ENCODE measurements around the gene HDAC11. TPM values are rescaled to one million over a fixed set of nuclear protein-coding genes. Genes with fewer than 3 reads are reported as not detected.

Gene HDAC11
- total RNA-seq, 1 donor from 2014 or later, result 18.2 TPM

GRCh38 chr3:13544951-13545651, 65.0 kb downstream of the HDAC11 start:
- no peaks in the 10 kb centered on the region for H3K36me3 ChIP-seq
- H3K9me3 ChIP-seq, result peaks cover 6% of the 10 kb centered on the region
- intact Hi-C loops (cut with DNase I), result no loop called here
- peaks cover 21% of the 10 kb centered on the region for H3K27me3 ChIP-seq (ENCODE audit: low read depth)
- ATAC-seq (no peak), DNase-seq (no peak)
- no peak overlapping the region for H3K4me3 ChIP-seq
- no peak overlapping the region for H3K27ac ChIP-seq
- H3K4me1 ChIP-seq, result peaks cover 10% of the 10 kb centered on the region
- TF ChIP-seq CTCF (IDR thresholded peaks at IDR 0.05), result no peak

GRCh38 chr3:13545952-13546454, 65.9 kb downstream of the HDAC11 start:
- Histone ChIP-seq H3K27ac (peak overlapping the region; percentile 56), H3K27me3 (ENCODE audit: low read depth) (peaks cover 21% of the 10 kb centered on the region), H3K4me3 (no peak overlapping the region), H3K9me3 (peaks cover 6% of the 10 kb centered on the region), H3K36me3 (no peaks in the 10 kb centered on the region), H3K4me1 (peaks cover 10% of the 10 kb centered on the region)
- intact Hi-C loops (cut with DNase I), result no loop called here
- ATAC-seq, result no peak
- no peak for DNase-seq
- TF ChIP-seq CTCF (IDR thresholded peaks at IDR 0.05), result no peak

- H3K27me3 ChIP-seq (ENCODE audit: low read depth), result peaks cover 25% of the 10 kb centered on the region
- peaks cover under 1% of the 10 kb centered on the region for H3K9me3 ChIP-seq
- H3K4me3 ChIP-seq, result no peak overlapping the region
- no peak for TF ChIP-seq CTCF (IDR thresholded peaks at IDR 0.05)
- no peaks in the 10 kb centered on the region for H3K36me3 ChIP-seq
- ATAC-seq (no peak), DNase-seq (no peak)
- H3K27ac ChIP-seq, result peak overlapping the region; percentile 56
- peaks cover 10% of the 10 kb centered on the region for H3K4me1 ChIP-seq
- intact Hi-C loops (cut with DNase I), result no loop called here
Observed at GRCh38 chr3:13546667-13547171, 66.6 kb downstream of the HDAC11 start.

- Histone ChIP-seq H3K27me3 (ENCODE audit: low read depth) (peaks cover 25% of the 10 kb centered on the region), H3K36me3 (no peaks in the 10 kb centered on the region), H3K9me3 (no peaks in the 10 kb centered on the region), H3K27ac (no peak overlapping the region), H3K4me1 (peaks cover 10% of the 10 kb centered on the region), H3K4me3 (no peak overlapping the region)
- ATAC-seq (no peak), DNase-seq (no peak)
- TF ChIP-seq CTCF (IDR thresholded peaks at IDR 0.05), result no peak
- intact Hi-C loops (cut with DNase I), result no loop called here
Observed at GRCh38 chr3:13547591-13548371, 67.7 kb downstream of the HDAC11 start.

GRCh38 chr3:13548696-13549622, 68.9 kb downstream of the HDAC11 start, which contains the start of gene FBLN2:
TSS of gene FBLN2 (plus strand) at chr3:13549125. CDS start at chr3:13570356, 21,231 bp downstream.
- no peak for TF ChIP-seq CTCF (IDR thresholded peaks at IDR 0.05)
- peaks cover 10% of the 10 kb centered on the region for H3K4me1 ChIP-seq
- ATAC-seq, result peak; percentile 82 to 85
- intact Hi-C loops (cut with DNase I), result no loop called here
- no peak for DNase-seq
- no peaks in the 10 kb centered on the region for H3K9me3 ChIP-seq
- H3K36me3 ChIP-seq, result no peaks in the 10 kb centered on the region
- H3K27ac ChIP-seq, result peak within 1 kb of the TSS; percentile 31
- H3K4me3 ChIP-seq, result peak within 1 kb of the TSS; percentile 37
- peaks cover 24% of the 10 kb centered on the region for H3K27me3 ChIP-seq (ENCODE audit: low read depth)
